Stimulated activated CD4-positive, alpha-beta T cell treated with anti-CD3 and anti-CD28 coated beads, TNF-alpha, amount 100 ng/mL, for 48 hours (primary cell): ENCODE results near the gene HFM1.
"Not testable (repeated sequence)": the region's sequence is repeated elsewhere in the genome, so short reads cannot be mapped to it uniquely, and the experiment has no call there.

Experiments used
- DNase-seq, 3 donors: peaks; one replicate each; pipeline ENCODE4 v3.0.0-alpha.2; 2020; ENCODE audit warnings: low read depth in 3 of 3

Gene HFM1, protein sequence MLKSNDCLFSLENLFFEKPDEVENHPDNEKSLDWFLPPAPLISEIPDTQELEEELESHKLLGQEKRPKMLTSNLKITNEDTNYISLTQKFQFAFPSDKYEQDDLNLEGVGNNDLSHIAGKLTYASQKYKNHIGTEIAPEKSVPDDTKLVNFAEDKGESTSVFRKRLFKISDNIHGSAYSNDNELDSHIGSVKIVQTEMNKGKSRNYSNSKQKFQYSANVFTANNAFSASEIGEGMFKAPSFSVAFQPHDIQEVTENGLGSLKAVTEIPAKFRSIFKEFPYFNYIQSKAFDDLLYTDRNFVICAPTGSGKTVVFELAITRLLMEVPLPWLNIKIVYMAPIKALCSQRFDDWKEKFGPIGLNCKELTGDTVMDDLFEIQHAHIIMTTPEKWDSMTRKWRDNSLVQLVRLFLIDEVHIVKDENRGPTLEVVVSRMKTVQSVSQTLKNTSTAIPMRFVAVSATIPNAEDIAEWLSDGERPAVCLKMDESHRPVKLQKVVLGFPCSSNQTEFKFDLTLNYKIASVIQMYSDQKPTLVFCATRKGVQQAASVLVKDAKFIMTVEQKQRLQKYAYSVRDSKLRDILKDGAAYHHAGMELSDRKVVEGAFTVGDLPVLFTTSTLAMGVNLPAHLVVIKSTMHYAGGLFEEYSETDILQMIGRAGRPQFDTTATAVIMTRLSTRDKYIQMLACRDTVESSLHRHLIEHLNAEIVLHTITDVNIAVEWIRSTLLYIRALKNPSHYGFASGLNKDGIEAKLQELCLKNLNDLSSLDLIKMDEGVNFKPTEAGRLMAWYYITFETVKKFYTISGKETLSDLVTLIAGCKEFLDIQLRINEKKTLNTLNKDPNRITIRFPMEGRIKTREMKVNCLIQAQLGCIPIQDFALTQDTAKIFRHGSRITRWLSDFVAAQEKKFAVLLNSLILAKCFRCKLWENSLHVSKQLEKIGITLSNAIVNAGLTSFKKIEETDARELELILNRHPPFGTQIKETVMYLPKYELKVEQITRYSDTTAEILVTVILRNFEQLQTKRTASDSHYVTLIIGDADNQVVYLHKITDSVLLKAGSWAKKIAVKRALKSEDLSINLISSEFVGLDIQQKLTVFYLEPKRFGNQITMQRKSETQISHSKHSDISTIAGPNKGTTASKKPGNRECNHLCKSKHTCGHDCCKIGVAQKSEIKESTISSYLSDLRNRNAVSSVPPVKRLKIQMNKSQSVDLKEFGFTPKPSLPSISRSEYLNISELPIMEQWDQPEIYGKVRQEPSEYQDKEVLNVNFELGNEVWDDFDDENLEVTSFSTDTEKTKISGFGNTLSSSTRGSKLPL (N-terminal part only)

DNA sequence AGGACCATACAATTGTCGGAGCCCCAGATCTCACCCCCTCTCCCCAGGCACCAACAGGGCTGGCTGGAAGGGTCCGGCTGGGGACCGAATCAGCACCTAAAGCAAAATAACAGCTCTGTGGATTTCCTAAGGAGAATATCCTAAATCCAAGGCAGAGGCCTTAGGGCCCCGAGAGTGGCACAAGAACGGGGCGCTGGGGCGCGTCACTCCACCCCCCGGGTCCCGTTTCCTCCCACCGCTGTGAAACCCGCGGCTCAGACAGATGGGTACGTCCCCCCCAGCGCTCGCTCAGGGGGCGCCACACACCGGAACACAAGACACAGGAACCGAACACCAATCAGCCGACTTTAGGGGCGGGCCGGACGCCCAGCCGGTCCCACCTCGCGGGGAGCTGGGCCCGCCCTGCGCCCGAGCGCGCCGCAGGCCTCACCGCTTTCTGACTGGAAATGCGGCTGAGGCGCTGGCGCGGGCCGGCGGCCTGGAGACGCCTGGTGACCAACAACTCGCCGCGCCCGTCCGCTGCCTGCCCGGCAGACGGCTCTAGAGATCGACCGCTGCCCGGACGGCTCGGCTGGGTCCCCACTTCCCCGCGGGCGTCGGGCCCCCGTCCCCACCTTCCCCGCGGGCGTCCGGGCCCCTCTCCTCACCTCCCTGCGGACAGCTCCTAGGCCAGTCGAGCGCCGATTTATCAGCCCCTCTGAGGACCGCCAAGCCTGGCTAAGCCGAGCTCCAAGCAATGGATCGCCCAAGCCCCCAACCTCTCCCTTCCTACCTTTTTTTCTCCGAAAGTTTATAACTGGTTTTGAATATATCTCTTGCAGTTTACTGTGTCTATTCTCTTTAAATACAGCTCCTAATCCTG lies at the start of gene HFM1:
TSS of gene HFM1 (minus strand) at position 687 of the 862 bp plus-strand sequence. CDS start 3,755 bp downstream, outside the sequence.
- peak; percentile 6 to 32 (median 22) for DNase-seq

DNA sequence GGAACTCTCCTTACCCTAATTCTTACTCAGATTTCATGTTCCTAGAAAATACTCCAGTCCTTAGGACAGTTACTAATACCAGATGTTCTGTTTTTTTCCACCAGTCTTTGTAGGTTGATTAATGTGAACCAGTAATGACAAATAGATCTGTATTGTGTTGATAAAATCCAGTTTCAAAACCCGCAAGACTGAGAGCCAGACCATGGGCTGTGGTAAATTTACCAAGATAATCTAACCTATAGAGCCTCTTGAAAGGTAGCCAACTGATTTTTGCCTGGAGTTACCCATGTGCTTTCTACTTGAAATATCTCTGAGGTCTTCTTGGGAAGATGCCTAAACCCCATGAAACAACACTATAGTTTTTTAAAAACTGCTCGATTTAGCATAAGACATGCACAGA lies 49.5 kb upstream of the HFM1 start:
- no peak for DNase-seq

DNA sequence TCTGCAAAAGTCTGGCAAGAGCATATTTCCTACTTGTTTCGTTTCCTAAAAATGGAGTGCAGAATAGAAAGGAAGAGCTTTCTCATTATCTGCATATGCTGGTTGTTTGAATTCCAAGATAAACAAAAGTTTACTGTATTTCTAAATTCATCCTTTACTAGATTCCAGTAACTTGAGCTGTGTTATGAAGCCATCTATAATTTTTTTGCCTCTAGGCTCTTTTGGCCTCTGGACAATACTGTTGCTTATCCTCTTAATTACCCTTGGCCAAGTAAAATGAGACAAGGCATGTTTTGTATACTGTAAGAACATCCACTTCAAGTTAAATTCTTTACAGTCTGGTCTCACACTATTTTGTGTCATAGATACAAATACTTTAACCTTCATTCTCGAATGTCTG lies 45.6 kb upstream of the HFM1 start:
- no peak for DNase-seq

DNA sequence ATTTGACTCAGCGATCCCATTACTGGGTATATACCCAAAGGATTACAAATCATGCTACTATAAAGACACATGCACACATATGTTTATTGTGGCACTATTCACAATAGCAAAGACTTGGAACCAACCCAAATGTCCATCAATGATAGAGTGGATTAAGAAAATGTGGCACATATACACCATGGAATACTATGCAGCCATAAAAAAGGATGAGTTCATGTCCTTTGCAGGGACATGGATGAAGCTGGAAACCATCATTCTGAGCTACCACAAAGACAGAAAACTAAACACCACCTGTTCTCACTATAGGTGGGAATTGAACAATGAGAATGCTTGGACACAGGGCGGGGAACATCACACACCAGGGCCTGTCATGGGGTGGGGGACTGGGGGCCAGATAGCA lies 43.1 kb upstream of the HFM1 start:
- DNase-seq = not testable (repeated sequence)

DNA sequence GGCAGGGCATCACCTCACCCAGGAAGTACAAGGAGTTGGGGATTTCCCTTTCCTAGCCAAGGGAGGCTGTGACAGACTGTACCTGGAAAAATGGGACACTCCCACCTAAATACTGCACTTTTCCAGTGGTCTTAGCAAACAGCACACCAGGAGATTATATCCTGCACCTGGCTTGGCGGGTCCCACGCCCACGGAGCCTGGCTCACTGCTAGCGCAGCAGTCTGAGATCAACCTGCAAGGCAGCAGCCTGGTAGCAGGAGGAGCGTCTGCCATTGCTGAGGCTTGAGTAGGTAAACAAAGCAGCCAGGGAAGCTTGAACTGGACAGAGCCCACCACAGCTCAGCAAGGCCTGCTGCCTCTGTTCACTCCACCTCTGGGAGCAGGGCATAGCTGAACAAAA lies 37.3 kb upstream of the HFM1 start:
- not testable (repeated sequence) for DNase-seq

DNA sequence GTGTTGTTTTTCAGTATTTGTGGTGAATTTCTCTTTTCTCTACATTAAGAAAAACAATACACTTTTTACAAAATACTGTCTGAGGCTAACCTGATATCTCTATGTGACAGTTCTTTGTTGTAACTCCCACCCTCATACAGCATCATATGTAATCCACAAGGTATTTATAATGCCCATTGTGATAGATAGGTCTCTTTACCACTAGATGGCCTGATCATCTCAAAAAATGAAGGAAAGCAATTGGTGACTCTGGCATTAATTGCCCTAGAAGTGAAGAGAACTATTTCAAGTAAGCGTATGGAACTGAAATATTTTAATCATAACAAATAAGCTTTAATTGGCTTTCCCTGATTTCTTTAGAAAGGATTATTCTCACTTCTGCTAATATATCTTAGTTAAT lies 36.2 kb upstream of the HFM1 start:
- no peak for DNase-seq

DNA sequence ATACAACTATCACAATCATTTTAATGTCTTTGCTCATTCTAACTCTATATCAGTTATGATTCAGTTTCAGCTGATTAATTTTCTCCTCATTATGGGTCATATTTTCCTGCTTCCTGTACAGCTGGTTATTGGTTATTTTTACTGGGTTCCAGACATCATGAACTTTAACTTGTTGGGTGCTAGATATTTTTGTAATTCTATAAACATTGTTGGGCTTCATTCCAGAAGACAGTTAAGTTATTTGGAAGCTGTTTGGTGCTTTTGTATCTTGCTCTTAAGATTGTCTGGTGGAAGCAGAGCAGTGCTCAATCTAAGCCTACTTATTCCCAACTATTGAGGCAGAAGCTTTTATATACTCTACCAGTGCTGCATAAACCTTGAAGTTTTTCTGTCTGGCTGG lies 34.4 kb upstream of the HFM1 start:
- no peak for DNase-seq

DNA sequence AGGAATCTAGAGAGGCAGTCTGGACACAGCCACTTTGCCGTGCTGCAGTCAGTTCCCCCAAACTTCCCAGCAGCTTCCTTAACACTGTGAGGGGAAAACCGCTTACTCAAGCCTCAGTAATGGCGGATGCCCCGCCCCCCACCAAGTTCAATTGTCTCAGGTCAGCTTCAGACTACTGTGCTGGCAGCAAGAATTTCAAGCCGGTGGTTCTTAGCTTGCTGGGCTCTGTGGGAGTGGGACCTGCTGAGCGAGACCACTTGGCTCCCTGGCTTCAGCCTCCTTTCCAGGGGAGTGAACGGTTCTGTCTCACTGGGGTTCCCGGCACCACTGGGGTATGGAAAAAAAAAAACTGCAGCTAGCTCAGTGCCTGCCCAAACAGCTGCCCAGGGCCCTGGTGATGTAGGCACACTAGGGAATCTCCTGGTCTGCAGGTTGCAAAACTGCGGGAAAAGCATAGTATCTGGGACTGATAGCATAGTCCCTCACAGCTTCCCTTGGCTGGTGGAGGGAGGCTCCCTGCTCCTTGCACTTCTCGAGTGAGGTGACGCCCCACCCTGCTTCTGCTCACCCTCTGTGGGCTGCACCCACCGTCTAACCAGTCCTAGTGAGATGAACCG lies 23.7 kb upstream of the HFM1 start:
- no peak for DNase-seq

DNA sequence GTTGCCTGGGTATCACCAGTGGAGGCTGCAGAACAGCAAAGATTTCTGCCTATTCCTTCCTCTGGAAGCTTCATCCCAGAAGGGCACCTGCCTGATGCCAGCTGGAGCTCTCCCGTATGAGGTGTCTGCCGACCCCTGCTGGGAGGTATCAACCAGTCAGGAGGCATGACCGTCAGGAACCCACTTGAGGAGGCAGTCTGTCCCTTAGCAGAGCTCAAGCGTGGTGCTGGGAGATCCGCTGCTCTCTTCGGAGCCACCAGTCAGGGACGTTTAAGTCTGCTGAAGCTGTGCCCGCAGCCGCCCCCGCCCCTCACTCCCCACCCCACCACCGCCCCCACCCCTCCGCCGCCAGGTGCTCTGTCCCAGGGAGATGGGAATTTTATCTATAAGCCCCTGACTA lies 23.1 kb upstream of the HFM1 start:
- no peak for DNase-seq

DNA sequence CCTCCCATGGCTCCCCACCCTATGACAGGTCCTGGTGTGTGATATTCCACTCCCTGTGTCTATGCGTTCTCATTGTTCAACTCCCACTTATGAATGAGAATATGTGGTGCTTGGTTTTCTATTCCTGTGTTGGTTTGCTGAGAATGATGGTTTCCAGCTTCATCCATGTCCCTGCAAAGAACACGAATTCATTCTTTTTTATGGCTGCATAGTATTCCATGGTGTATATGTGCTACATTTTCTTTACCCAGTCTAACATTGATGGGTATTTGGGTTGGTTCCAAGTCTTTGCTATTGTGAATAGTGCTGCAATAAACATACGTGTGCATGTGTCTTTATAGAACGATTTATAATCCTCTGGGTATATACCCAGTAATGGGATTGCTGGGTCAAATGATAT lies 17.9 kb upstream of the HFM1 start:
- DNase-seq = not testable (repeated sequence)

DNA sequence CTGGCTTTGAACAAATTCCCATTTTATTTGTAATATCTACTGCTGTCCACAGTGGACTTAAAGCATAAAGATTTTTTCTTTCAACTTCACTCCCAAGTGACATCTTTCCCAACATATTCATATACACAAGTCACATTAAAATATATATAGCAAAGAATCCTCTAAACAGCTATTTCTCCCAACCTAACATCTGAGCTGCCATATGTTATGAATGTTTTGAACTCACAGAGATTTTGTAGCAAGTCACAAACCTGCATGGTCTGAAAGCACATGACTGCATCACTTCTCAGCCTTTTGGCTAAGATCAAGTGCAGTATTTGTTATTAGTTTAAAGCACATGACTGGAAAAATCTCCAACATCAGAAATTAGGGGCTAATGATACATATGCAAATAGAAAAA lies 7.7 kb upstream of the HFM1 start:
- DNase-seq = no peak

DNA sequence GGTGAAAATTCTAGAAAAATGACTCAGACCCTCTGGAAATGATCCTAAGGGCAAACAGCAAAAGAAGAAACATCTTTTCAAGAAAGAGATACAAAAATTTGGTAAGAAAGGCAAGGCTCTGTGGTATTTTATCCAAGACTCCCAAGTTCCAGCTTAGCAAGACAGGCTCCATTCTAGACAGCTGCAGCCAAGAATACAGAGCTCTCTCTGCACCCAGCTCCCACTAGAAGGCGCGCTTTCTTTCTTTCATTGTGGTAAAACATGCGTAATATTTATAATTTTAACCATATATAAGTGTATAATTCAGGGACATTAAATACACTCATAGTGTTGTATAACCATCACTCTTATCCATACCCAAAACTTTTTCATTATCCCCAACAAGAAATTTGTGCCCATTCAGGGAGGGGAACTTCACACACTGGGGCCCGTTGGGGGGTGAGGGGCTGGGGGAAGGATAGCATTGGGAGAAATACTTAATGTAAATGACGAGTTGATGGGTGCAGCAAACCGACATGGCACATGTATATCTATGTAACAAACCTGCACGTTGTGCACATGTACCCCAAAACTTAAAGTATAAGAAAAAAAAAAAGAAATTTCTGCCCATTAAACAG lies 2.2 kb upstream of the HFM1 start:
- no peak for DNase-seq

DNA sequence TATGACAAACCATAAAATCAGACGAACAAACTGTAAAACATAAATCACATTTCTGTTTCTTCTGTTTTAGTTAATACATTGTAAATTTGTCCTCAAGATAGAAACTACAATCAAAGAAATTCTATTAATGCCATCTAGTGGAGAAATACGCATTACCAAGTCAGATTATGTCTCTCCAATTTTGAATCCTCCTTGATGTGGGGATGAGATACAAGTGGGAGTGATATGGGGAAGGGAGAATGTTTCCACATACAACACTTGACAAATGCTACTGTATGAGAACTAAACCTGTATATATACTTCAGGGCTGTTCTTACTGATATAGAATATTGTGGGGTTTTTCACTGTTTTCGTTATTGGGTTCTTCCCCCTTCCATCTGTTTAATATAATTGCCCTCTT lies 2.6 kb downstream of the HFM1 start:
- DNase-seq = no peak

DNA sequence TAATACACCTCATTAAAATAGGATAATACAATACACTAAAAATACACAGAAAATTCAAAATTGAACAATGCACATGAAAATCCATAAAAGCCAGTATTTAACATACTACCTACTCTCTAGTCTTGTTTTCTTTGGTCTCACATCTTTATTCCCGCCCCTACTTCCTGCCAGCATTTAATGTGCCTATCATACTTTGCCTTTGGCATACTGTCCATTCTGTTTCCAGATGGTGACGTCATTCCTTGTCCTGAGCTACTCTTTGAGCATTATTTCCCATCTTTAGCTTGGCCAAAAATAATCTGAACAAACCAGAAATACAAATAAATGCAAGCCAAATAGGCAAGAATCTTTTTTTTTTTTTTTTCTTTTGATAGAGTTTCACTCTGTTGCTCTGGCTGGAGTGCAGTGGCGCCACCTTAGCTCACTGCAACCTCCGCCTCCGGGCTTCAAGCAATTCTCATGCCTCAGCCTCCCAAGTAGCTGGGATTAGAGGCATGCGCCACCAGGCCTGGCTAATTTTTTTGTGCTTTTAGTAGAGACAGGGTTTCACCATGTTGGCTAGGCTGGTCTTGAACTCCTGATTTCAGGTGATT lies 4.4 kb downstream of the HFM1 start:
- DNase-seq = no peak

DNA sequence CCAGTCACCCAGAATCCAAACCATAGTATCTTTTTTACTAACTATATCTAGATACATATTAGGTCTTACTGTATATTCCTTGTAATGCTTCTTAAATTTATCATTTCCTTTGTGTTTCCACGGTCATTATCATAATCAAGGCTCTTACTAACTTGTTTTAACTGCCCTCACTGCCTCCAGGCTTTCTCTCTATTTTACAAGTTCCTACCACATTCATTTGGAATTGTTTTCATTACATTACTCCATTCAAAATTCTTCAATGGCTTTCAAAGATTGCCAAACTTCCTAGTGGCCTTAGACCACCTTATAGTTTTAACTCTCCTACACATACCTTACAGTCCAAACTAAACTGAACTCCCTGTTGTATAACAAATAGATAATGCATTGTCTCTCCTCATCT lies 6.3 kb downstream of the HFM1 start:
- DNase-seq = no peak

DNA sequence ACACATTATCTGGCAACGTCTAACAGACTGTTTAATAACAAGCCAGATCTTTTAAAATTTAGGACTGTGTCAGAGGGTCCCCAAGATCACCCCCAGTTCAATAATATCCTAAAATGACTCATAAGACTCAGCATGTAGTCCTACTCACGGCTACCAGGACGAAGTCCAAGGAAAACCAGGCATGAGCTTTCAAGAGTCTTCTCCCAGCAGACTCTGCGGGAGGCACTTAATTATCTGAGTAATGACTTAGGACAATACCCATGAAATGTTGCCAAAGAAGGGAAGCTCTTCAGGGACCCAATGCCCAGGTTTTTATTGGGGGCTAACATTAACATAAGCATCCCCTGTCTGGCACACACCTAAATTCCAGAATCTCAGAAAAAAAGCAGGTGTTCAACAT lies 7.0 kb downstream of the HFM1 start:
- DNase-seq = no peak

DNA sequence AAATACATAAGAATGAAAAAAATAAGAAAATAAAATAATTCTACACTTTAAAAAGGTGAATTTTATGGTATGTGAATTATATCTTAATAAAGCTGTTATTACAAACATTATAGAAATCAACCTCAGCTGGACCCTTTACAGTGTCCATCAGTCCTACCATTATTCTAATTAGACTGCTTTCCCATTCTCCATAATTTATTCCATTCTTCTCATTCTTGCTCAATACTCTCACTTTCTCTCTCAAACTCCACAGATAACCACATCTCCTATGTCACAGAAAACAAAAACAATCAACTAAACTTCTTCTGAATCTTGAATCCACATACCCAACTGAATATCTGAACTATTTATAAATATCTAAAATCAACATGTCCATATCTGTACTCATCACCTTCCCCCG lies 11.6 kb downstream of the HFM1 start:
- no peak for DNase-seq

DNA sequence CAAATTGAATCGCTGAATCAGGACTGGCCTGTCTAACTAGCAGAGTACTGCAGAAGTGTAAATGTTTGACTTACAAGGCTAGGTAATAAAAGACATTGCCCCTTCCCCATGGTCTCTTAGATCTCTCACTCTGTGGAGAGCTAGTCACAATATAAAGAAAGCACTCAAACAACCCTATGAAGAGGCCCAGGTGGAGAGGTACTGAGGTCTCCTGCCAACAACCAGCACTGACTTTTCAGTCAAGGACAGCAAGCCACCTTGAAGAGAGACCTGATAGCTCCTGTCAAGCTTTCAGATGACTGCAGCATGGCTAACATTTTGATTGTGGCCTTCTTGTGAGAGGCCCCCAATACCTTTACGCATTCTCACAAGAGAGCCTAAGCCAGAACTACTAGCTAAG lies 18.5 kb downstream of the HFM1 start:
- DNase-seq = no peak

DNA sequence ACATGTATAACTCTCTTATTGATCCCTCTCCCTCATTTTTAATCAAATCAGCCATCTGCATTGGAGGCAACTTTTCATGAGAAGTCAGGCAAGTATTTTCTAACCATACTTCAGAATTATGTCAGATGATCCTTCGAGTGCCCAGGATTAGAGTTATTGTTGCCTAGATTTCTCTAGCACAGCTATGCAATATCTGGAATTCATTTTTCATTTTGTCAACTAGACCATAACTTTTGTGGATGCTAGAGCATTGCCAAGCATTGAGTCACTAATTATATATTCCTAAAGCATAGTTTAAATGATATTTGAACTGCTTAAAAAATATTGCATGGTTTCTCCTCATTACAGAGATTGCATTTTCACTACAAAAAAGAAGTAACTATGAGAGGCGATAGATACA lies 21.2 kb downstream of the HFM1 start:
- DNase-seq = no peak

DNA sequence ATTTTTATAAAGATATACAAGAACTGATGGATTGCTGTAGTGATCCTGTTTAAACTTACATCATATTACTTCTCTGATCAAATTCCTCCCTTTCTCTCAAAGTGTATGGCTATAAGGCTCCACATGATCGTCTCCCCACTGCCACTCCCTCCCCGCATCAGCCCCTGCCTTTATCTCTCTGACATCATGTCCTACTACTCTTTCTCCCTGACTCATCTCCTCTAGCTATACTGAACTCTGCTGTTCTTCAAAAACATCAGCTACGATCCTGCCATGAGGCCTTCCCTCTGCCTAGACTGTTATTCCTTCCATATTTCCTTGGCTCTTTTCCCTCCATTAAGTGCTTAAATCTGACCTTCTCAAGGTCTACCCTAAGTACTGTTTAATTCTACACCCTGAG lies 22.8 kb downstream of the HFM1 start:
- no peak for DNase-seq
